Tibial nerve (tissue), 4 donors: Measurements from ENCODE around the gene RUFY2. TPM values are rescaled to one million over a fixed set of nuclear protein-coding genes. Genes with fewer than 3 reads are reported as not detected.
A peak's percentile ranks its signal among the peaks of the same experiment; 100 is the strongest.
"Not testable (repeated sequence)": the region's sequence is repeated elsewhere in the genome, so short reads cannot be mapped to it uniquely, and the experiment has no call there.

Experiments
- DNase-seq, 2 donors: peaks; one replicate each; pipeline ENCODE4 v3.0.0-alpha.2; 2019; ENCODE audit warnings: low spot score in 2 of 2
- H3K27ac ChIP-seq, 4 donors: fragments of 200-600 bp; sonication (generic) in 3 of 4; one replicate each; pipeline ENCODE4 v1.5.1; 2017 to 2019; ENCODE audit warnings: mild to moderate bottlenecking in 1 of 4
- H3K27me3 ChIP-seq, 2 donors: fragments of 200-600 bp; sonication (generic) in 1 of 2; one replicate each; pipeline versions ENCODE4 v1.5.1 to v1.6.0; 2017 to 2019
- H3K36me3 ChIP-seq, 3 donors: fragments of 200-600 bp; sonication (generic); one replicate each; pipeline ENCODE4 v1.5.1; 2018 to 2019
- H3K4me1 ChIP-seq, 4 donors: fragments of 200-600 bp; sonication (generic) in 3 of 4; one replicate each; pipeline ENCODE4 v1.5.1; 2017 to 2019
- H3K4me3 ChIP-seq, 4 donors: fragments of 200-600 bp; sonication (generic) in 3 of 4; one replicate each; pipeline ENCODE4 v1.5.1; 2017 to 2019; ENCODE audit warnings: mild to moderate bottlenecking in 1 of 4, moderate library complexity in 1 of 4
- H3K9me3 ChIP-seq, 4 donors: fragments of 200-600 bp; sonication (generic) in 3 of 4; one replicate each; pipeline ENCODE4 v1.5.1; 2017 to 2019
- EP300 ChIP-seq, 2 donors: sonication (generic); formaldehyde crosslinking; IDR thresholded peaks; one replicate each; pipeline ENCODE4 v1.6.1; 2017; ENCODE audit warnings: antibody characterized with exemption in 2 of 2, mild to moderate bottlenecking in 1 of 2
- POLR2A ChIP-seq, 2 donors: fragments of 450-650 bp; IDR thresholded peaks; one replicate each; pipeline ENCODE4 v1.6.1; 2017; ENCODE audit warnings: antibody characterized with exemption in 2 of 2, mild to moderate bottlenecking in 2 of 2, moderate library complexity in 2 of 2
- WGBS, 2 donors: methylation state at CpG; one replicate each; pipeline ENCODE4 v1.1.5; 2018; 5-methylcytosine and 5-hydroxymethylcytosine counted together
- total RNA-seq, 4 donors: library from RNA; depleted of rRNA; stranded (reverse); fragments of >200 nt; gene quantifications; one replicate each; pipeline ENCODE4 v1.1.0, GENCODE V29; 2016
- TF ChIP-seq, protein P1 (sequence below), 5 experiments: fragments of 200-600 bp in 3 of 5; fragments of 450-650 bp in 2 of 5; sonication (generic) in 3 of 5; IDR thresholded peaks; one replicate each; pipeline ENCODE4 v1.5.1; 2016 to 2019; ENCODE audit warnings: antibody characterized with exemption in 5 of 5, mild to moderate bottlenecking in 3 of 5, moderate library complexity in 2 of 5

The RUFY2 gene
- total RNA-seq, 4 donors from 2014 or later = 31.4 to 41.2 (median 31.7) TPM

DNA sequence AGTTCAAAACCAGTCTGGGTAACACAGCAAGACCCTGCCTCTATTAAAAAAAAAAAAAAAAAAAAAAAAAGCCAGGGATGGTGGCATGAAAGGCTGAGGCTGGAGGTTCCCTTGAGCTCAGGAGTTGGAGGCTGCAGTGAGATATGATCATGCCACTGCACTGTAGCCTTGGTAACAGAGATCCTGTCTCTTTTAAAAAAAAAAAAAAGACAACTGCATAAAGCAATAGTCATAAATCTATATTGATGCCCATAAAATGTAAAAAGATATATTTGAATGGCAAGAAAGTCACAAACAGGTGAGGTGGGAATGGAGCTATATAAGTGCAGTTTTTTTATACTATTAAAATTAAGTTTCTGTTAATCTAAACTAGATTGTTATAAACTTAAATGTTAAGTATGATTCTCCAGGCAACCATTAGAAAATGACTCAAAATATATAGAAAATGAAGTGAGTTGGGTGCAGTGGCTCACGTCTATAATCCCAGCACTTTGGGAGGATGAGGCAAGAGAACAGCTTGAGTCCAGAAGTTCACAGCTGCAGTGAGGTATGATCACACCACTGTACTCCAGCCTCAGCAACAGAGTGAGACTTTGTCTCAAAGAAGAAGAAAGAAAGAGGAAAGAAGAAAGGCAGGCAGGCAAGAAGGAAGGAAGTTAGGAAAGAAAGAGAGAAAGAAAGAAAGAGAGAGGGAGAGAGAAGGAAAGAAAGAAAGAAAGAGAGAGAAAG is 88.6 kb downstream of the RUFY2 start:
- TF ChIP-seq POLR2A (IDR thresholded peaks at IDR 0.05) (no peak), EP300 (IDR thresholded peaks at IDR 0.05) (no peak)
- WGBS, 2 donors = 69 to 74% methylated on average over 1 of the region's 1 CpG
- H3K27ac ChIP-seq = no peak overlapping the region

DNA sequence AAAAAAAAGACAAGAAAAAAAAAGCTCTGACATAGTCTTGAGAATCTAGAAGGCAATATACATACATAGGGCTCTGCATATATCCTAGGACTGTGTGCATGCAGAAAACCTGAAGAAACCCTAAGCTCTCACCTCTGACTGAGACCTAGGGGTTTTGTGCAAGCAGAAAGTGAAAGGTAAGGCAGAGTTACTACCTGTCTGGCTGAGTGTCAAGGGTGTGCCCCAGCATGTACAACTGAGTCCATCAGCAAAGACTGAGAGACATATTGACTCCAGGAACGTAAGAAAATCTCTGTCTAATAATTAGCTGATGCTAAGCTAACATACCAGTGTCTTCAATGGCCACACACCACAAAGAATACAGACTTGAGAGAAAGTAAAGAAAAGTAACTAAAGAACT is 91.5 kb downstream of the RUFY2 start:
- DNase-seq = no peak
- peaks cover 0 to 24% (median 6%) of the 10 kb centered on the region in 4 donors for H3K9me3 ChIP-seq
- TF ChIP-seq EP300 (IDR thresholded peaks at IDR 0.05) (no peak), POLR2A (IDR thresholded peaks at IDR 0.05) (no peak)
- TF ChIP-seq, protein P1, sequence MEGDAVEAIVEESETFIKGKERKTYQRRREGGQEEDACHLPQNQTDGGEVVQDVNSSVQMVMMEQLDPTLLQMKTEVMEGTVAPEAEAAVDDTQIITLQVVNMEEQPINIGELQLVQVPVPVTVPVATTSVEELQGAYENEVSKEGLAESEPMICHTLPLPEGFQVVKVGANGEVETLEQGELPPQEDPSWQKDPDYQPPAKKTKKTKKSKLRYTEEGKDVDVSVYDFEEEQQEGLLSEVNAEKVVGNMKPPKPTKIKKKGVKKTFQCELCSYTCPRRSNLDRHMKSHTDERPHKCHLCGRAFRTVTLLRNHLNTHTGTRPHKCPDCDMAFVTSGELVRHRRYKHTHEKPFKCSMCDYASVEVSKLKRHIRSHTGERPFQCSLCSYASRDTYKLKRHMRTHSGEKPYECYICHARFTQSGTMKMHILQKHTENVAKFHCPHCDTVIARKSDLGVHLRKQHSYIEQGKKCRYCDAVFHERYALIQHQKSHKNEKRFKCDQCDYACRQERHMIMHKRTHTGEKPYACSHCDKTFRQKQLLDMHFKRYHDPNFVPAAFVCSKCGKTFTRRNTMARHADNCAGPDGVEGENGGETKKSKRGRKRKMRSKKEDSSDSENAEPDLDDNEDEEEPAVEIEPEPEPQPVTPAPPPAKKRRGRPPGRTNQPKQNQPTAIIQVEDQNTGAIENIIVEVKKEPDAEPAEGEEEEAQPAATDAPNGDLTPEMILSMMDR (IDR thresholded peaks at IDR 0.05) = no peak
- no peak overlapping the region for H3K4me3 ChIP-seq
- H3K27ac ChIP-seq = no peak overlapping the region
- no peaks in the 10 kb centered on the region for H3K36me3 ChIP-seq
- H3K27me3 ChIP-seq = no peaks in the 10 kb centered on the region
- WGBS, 2 donors = 87 to 88% methylated on average over 1 of the region's 1 CpG
- no peaks in the 10 kb centered on the region for H3K4me1 ChIP-seq

More for the DNA sequence above, 88.6 kb downstream of the RUFY2 start:
- Histone ChIP-seq H3K4me1 (no peaks in the 10 kb centered on the region), H3K4me3 (no peak overlapping the region), H3K36me3 (no peaks in the 10 kb centered on the region), H3K9me3 (peaks cover 0 to 24% (median 6%) of the 10 kb centered on the region in 4 donors), H3K27me3 (no peaks in the 10 kb centered on the region)
- no peak for DNase-seq

DNA sequence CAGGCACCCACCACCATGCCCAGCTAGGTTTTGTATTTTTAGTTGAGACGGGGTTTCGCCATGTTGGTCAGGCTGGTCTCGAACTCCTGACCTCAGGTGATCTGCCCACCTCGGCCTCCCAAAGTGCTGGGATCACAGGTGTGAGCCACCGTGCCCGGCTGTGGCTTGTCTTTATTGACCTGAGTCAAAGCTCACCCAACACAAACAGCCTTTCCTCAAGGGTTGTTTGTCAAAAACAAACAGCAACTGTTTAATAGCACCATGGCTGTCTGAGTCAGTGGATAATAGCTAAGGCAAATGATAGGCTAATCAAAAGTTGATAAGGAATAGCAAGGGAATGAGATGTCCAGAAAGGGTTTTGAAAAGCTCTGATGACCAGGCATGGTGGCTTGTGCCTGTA is 92.1 kb downstream of the RUFY2 start:
- not testable (repeated sequence) for H3K4me1 ChIP-seq, H3K4me3 ChIP-seq, DNase-seq, H3K27me3 ChIP-seq, H3K36me3 ChIP-seq, H3K27ac ChIP-seq
- H3K9me3 ChIP-seq = peaks cover 0 to 24% (median 6%) of the 10 kb centered on the region in 4 donors
- WGBS, 2 donors = 98 to 99% methylated on average over 6 of the region's 6 CpGs

DNA sequence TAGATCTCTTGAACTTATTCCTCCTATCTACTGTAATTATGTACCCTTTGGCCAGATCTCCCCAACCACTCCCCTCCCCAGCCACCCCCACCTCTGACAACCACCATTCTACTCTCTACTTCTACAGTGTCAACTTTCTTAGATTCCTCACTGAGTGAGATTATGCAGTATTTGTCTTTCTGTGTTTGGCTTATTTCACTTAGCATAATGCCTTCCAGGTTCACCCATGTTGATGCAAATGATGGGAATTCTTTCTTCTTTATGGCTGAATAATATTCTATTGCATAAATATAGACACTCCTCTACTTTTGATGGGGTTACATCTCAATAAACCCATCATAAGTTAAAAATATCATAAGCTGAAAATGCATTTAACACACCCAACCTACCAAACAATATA is 96.5 kb downstream of the RUFY2 start:
- no peaks in the 10 kb centered on the region for H3K27me3 ChIP-seq
- H3K27ac ChIP-seq = no peak overlapping the region
- TF ChIP-seq POLR2A (IDR thresholded peaks at IDR 0.05) (no peak), EP300 (IDR thresholded peaks at IDR 0.05) (no peak)
- TF ChIP-seq, protein P1 (IDR thresholded peaks at IDR 0.05) = no peak
- no peaks in the 10 kb centered on the region for H3K36me3 ChIP-seq
- no peaks in the 10 kb centered on the region for H3K4me1 ChIP-seq
- H3K4me3 ChIP-seq = no peak overlapping the region
- no peak for DNase-seq
- no peaks in the 10 kb centered on the region for H3K9me3 ChIP-seq

DNA sequence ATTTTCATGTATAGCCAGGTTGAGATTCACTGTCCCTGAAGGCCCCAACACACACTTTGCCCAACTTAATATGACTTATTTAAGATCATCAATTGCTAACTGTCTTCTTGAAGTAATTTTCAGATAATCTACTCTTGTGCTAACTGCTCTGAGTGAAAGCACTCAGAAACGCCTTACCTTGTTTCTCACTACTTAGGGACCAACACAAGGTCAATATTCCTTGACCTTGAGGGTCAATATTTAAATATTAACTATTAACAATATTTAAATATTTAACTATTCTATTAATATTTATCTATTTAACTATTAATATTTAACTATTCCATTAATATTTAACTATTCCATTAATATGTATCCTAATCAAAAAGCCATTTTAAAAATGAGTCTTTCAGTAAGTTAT is 101.2 kb downstream of the RUFY2 start:
- Histone ChIP-seq H3K4me3 (peak overlapping the region in 1 of 4 donors; percentile 1), H3K27me3 (no peaks in the 10 kb centered on the region), H3K36me3 (no peaks in the 10 kb centered on the region), H3K27ac (no peak overlapping the region), H3K9me3 (no peaks in the 10 kb centered on the region), H3K4me1 (peaks cover 0 to 9% (median 0%) of the 10 kb centered on the region in 4 donors)
- DNase-seq = no peak
- TF ChIP-seq, protein P1 (IDR thresholded peaks at IDR 0.05) = no peak
- no peak for TF ChIP-seq POLR2A (IDR thresholded peaks at IDR 0.05)
- TF ChIP-seq EP300 (IDR thresholded peaks at IDR 0.05) = no peak
- WGBS, 2 donors = 43 to 45% methylated on average over 1 of the region's 1 CpG

DNA sequence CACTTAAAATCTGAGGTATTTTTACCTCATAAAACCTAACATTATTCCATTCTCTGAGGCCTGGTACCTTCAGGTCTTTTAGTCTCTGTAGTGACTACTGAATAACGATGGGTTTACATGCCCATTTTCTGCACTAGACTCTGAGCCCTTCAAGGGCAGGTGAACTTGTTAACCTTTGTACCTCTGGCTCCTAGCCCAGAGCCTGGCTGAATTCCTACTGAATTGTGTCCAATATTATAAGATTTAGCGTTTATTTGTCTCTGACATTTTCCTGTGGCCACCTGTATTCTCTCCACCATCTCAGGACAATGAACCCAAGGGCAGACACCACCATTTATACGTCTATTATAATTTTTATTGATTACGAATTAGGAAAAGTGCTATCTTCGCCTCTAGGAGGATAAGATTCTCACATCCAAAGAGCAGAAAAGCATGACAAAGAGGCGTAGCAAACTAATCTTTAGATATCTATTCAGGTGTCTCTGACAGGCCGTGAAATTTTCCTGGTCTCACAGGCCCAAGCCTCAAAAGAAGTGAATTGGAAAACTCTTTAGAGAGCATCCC is 103.1 kb downstream of the RUFY2 start:
- no peak for DNase-seq
- Histone ChIP-seq H3K4me1 (peaks cover 0 to 9% (median 0%) of the 10 kb centered on the region in 4 donors), H3K9me3 (no peaks in the 10 kb centered on the region), H3K36me3 (no peaks in the 10 kb centered on the region), H3K27ac (no peak overlapping the region), H3K27me3 (no peaks in the 10 kb centered on the region), H3K4me3 (no peak overlapping the region)
- TF ChIP-seq, protein P1 (IDR thresholded peaks at IDR 0.05) = no peak
- TF ChIP-seq POLR2A (IDR thresholded peaks at IDR 0.05) (no peak), EP300 (IDR thresholded peaks at IDR 0.05) (no peak)
- WGBS, 2 donors = 64 to 70% methylated on average over 7 of the region's 7 CpGs
